Activated CD4-positive, alpha-beta memory T cell treated with anti-CD3 and anti-CD28 coated beads for 36 hours (primary cell): ENCODE measurements around the gene GBE1. TPM values are rescaled to one million over a fixed set of nuclear protein-coding genes. Genes with fewer than 3 reads are reported as not detected.

ENCODE experiments used
- CTCF ChIA-PET: fragments of 350-600 bp; sonication (Branson Sonifier 250); formaldehyde crosslinking; loops from one replicate; lab custom pipeline; 2021; ENCODE audit warnings: antibody characterized with exemption, inconsistent platforms; lab: Charles Lee
- POLR2A ChIA-PET: fragments of 350-600 bp; sonication (Branson Sonifier 250); formaldehyde crosslinking; loops from one replicate; lab custom pipeline; 2021; ENCODE audit warnings: antibody characterized with exemption; lab: Charles Lee
- DNase-seq: peaks from one replicate; pipeline ENCODE4 v3.0.0-alpha.2; 2020
- H3K27ac Mint-ChIP-seq: one replicate; pipeline ENCODE4 v1.8.0; 2021; ENCODE audit warnings: mixed read lengths
- H3K27me3 Mint-ChIP-seq: one replicate; pipeline ENCODE4 v1.8.0; 2021; ENCODE audit warnings: mixed read lengths
- H3K36me3 Mint-ChIP-seq: one replicate; pipeline ENCODE4 v1.8.0; 2021; ENCODE audit warnings: mixed read lengths
- H3K4me1 Mint-ChIP-seq: one replicate; pipeline ENCODE4 v1.8.0; 2021; ENCODE audit warnings: low read depth, mixed read lengths
- H3K4me3 Mint-ChIP-seq: one replicate; pipeline ENCODE4 v1.8.0; 2021; ENCODE audit warnings: mild to moderate bottlenecking, mixed read lengths
- H3K9me3 Mint-ChIP-seq: one replicate; pipeline ENCODE4 v1.8.0; 2021; ENCODE audit warnings: mixed read lengths
- intact Hi-C: fragments of 100-400 bp; cut with micrococcal nuclease; formaldehyde crosslinking; loops from one replicate; pipeline ENCODE4 v1.15.1; 2023
- total RNA-seq, 2 experiments: library from RNA; stranded (reverse); gene quantifications; one replicate each; pipeline ENCODE4 v1.2.3, GENCODE V29; 2021

Gene GBE1
- total RNA-seq, 2 experiments from 2014 or later: 30.5 to 30.6 TPM

- intact Hi-C loops: no loop called here
- Mint-ChIP-seq H3K27ac (no peak overlapping the region), H3K27me3 (no peaks in the 10 kb centered on the region), H3K36me3 (no peaks in the 10 kb centered on the region), H3K9me3 (no peaks in the 10 kb centered on the region), H3K4me1 (no peaks in the 10 kb centered on the region), H3K4me3 (no peak overlapping the region)
- no peak for DNase-seq
- CTCF ChIA-PET: no interaction called here
- POLR2A ChIA-PET: no interaction called here
Observed at GRCh38 chr3:81444817-81445460, 316.5 kb downstream of the GBE1 start.

- POLR2A ChIA-PET: no interaction called here
- no peak for DNase-seq
- no peaks in the 10 kb centered on the region for H3K4me1 Mint-ChIP-seq
- intact Hi-C loops: no loop called here
- H3K9me3 Mint-ChIP-seq: no peaks in the 10 kb centered on the region
- H3K27ac Mint-ChIP-seq: no peak overlapping the region
- H3K27me3 Mint-ChIP-seq: no peaks in the 10 kb centered on the region
- H3K4me3 Mint-ChIP-seq: no peak overlapping the region
- no peaks in the 10 kb centered on the region for H3K36me3 Mint-ChIP-seq
- CTCF ChIA-PET: no interaction called here
Observed at GRCh38 chr3:81443958-81444357, 317.5 kb downstream of the GBE1 start.

- Mint-ChIP-seq H3K36me3 (no peaks in the 10 kb centered on the region), H3K4me3 (no peak overlapping the region), H3K27me3 (no peaks in the 10 kb centered on the region), H3K4me1 (no peaks in the 10 kb centered on the region), H3K9me3 (no peaks in the 10 kb centered on the region), H3K27ac (no peak overlapping the region)
- ChIA-PET CTCF (no interaction called here), POLR2A (no interaction called here)
- DNase-seq: no peak
- intact Hi-C loops: no loop called here
Observed at GRCh38 chr3:81443457-81443782, 318.0 kb downstream of the GBE1 start.

GRCh38 chr3:81442758-81443456 lies 318.5 kb downstream of the GBE1 start:
- no peak overlapping the region for H3K4me3 Mint-ChIP-seq
- no peaks in the 10 kb centered on the region for H3K9me3 Mint-ChIP-seq
- no peaks in the 10 kb centered on the region for H3K27me3 Mint-ChIP-seq
- POLR2A ChIA-PET: no interaction called here
- no peaks in the 10 kb centered on the region for H3K4me1 Mint-ChIP-seq
- intact Hi-C loops: no loop called here
- CTCF ChIA-PET: no interaction called here
- H3K36me3 Mint-ChIP-seq: no peaks in the 10 kb centered on the region
- no peak for DNase-seq
- H3K27ac Mint-ChIP-seq: no peak overlapping the region

- Mint-ChIP-seq H3K27me3 (no peaks in the 10 kb centered on the region), H3K9me3 (no peaks in the 10 kb centered on the region), H3K4me3 (no peak overlapping the region), H3K27ac (no peak overlapping the region), H3K36me3 (no peaks in the 10 kb centered on the region), H3K4me1 (no peaks in the 10 kb centered on the region)
- POLR2A ChIA-PET: no interaction called here
- intact Hi-C loops: no loop called here
- CTCF ChIA-PET: no interaction called here
- no peak for DNase-seq
Observed at GRCh38 chr3:81440661-81441060, 320.8 kb downstream of the GBE1 start.
